Ectodermal cell (in vitro differentiated cells): Measurements from ENCODE around the gene SPTSSB.

ENCODE experiments used
- H3K27ac ChIP-seq: 2 replicates; pipeline ENCODE4 v1.7.0; 2013; ENCODE audit warnings: mild to moderate bottlenecking, low read depth, low read length; ENCODE audit not compliant: insufficient read depth, poor library complexity, severe bottlenecking
- H3K27me3 ChIP-seq: 2 replicates; pipeline ENCODE4 v1.7.0; 2013; ENCODE audit warnings: mild to moderate bottlenecking, low read length; ENCODE audit not compliant: insufficient read depth, control insufficient read depth, poor library complexity, severe bottlenecking
- H3K36me3 ChIP-seq: one replicate; pipeline ENCODE4 v1.7.0; 2013; ENCODE audit warnings: low read length; ENCODE audit not compliant: control insufficient read depth, insufficient read depth
- H3K4me1 ChIP-seq: one replicate; pipeline ENCODE4 v1.7.0; 2013; ENCODE audit warnings: low read length; ENCODE audit not compliant: control insufficient read depth, insufficient read depth
- H3K4me3 ChIP-seq: 2 replicates; pipeline ENCODE4 v1.7.0; 2013; ENCODE audit warnings: low read depth, low read length, control low read depth; ENCODE audit not compliant: insufficient read depth
- H3K9me3 ChIP-seq: 2 replicates; pipeline ENCODE4 v1.7.0; 2013; ENCODE audit warnings: mild to moderate bottlenecking, low read length, moderate library complexity; ENCODE audit not compliant: control insufficient read depth
- WGBS, 2 experiments: methylation state at CpG; one replicate each; pipeline ENCODE4 v1.1.7; 2013; ENCODE audit warnings: missing lambda C conversion rate in 2 of 2; 5-methylcytosine and 5-hydroxymethylcytosine counted together

The SPTSSB gene

GRCh38 chr3:161342629-161343028, 28.7 kb downstream of the SPTSSB start:
- H3K4me3 ChIP-seq, result no peak overlapping the region
- H3K36me3 ChIP-seq, result no peaks in the 10 kb centered on the region
- H3K27me3 ChIP-seq, result no peaks in the 10 kb centered on the region
- no peak overlapping the region for H3K27ac ChIP-seq
- H3K9me3 ChIP-seq, result no peaks in the 10 kb centered on the region
- 91 to 93% methylated on average over 2 to 3 of the region's 3 CpGs for WGBS, 2 experiments
- no peaks in the 10 kb centered on the region for H3K4me1 ChIP-seq

DNA sequence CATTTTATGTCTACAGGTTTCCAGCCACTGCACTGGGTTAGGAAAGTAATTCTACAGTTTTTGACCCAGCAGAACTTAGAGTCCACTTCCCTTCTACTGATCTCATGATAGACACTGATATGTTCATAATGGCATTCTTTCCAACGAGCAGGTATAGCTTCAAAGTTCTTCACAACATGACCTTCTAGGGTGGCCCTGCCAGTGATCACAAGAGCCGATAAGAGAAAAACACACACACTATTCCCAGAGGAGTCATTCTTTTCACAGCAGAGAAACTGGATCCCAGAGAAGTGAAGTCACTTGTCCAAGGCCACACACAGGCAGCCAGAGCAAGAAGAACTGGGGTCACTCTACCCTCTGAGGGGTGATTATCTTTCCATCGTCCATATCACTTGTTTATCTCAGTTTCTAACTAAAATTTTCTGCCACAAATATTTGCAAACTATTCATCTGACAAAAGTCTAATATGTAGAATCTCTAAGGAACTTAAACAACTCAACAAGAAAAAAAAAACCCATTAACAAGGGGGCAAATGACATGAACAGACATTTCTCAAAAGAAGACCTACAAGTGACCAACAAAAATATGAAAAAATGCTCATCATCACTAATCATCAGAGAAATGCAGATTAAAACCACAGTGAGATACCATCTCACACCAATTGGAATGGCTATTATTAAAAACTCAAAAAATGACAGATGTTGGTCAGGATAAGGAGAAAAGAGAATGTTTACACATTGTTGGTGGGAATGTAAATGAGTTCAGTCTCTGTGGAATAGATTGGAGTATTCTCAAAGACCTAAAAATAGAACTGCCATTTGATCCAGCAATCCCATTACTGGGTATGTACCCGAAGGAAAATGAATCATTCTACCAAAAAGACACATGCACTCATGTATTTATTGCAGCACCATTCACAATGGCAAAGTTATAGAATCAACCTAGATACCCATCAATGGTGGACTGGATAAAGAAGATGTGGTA, 31.5 kb downstream of the SPTSSB start:
- Histone ChIP-seq H3K4me1 (no peaks in the 10 kb centered on the region), H3K4me3 (no peak overlapping the region), H3K36me3 (no peaks in the 10 kb centered on the region), H3K27ac (no peak overlapping the region), H3K27me3 (no peaks in the 10 kb centered on the region), H3K9me3 (no peaks in the 10 kb centered on the region)
- 84 to 85% methylated on average over 4 of the region's 4 CpGs for WGBS, 2 experiments

GRCh38 chr3:161337311-161337710, 34.0 kb downstream of the SPTSSB start:
- Histone ChIP-seq H3K27ac (no peak overlapping the region), H3K36me3 (no peaks in the 10 kb centered on the region), H3K4me1 (no peaks in the 10 kb centered on the region), H3K9me3 (no peaks in the 10 kb centered on the region), H3K4me3 (no peak overlapping the region), H3K27me3 (no peaks in the 10 kb centered on the region)

DNA sequence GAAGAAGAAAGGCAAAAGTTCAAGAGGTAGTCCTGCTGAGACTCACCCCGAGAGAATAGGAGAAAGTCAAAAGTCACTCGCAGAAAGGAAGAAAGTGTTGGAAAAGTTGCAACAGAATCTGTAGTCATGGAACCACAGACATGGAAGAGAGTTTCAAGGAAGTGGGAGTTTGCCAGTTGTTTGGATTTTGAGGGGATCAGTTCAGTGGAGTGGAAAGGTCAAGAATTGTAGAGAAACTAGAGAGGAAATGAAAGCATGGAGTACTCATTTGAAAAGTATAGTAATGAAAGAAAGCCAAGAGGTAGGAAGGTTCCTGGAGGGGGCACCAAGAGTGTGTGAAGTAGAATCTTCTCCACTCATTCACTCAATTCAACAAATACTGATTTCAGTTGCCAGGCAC, 34.7 kb downstream of the SPTSSB start:
- Histone ChIP-seq H3K27me3 (no peaks in the 10 kb centered on the region), H3K27ac (no peak overlapping the region), H3K4me3 (no peak overlapping the region), H3K4me1 (no peaks in the 10 kb centered on the region), H3K36me3 (no peaks in the 10 kb centered on the region), H3K9me3 (no peaks in the 10 kb centered on the region)
- WGBS, 2 experiments, result 88 to 91% methylated on average over 2 of the region's 2 CpGs

- Histone ChIP-seq H3K9me3 (no peaks in the 10 kb centered on the region), H3K27ac (no peak overlapping the region), H3K36me3 (no peaks in the 10 kb centered on the region), H3K4me1 (no peaks in the 10 kb centered on the region), H3K4me3 (no peak overlapping the region), H3K27me3 (no peaks in the 10 kb centered on the region)
- 86 to 96% methylated on average over 2 of the region's 2 CpGs for whole genome bisulfite sequencing, 2 experiments
Measured at GRCh38 chr3:161333696-161334095, 37.6 kb downstream of the SPTSSB start.

DNA sequence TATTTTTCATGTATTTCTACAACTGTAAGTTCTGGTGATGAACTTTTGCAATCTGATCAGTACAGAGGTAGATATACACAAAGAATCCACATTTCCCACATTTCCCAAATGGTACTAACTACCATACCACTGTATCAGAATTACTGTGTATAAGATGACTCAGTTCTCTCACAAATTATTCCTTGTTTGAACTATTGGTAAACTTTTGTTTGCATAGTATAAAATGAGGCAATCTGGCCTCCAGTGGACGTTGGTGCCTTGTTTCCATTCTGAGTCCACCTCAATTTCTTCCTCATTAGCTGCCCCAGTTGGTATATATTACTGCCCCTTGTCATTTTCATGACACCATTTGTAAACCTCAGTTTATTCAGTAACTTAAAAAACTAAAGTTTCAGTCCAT, 38.5 kb downstream of the SPTSSB start:
- H3K36me3 ChIP-seq, result no peaks in the 10 kb centered on the region
- H3K4me1 ChIP-seq, result no peaks in the 10 kb centered on the region
- WGBS, 2 experiments, result 80 to 88% methylated on average over 1 of the region's 1 CpG
- H3K27me3 ChIP-seq, result no peaks in the 10 kb centered on the region
- no peak overlapping the region for H3K4me3 ChIP-seq
- no peak overlapping the region for H3K27ac ChIP-seq
- H3K9me3 ChIP-seq, result no peaks in the 10 kb centered on the region

DNA sequence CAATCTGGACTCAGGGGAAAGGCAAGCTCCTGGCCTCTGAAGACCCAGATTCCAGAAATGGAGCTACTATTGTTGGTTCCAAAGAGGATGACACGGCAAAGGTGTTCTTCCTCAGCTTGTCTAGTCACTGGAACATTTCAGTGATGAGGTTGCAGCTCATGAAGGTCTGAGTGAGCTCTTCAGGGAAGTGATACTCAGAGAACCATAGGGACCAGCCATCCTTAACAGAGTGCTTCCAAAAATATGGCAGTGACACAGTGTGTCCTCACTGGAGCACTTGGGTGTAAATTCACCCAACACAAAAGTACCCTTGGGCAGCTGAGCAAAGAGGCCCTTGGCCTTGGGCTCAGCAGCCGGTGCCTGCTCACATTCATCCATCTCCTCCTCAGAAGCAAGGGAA, 46.3 kb downstream of the SPTSSB start:
- Histone ChIP-seq H3K9me3 (no peaks in the 10 kb centered on the region), H3K4me3 (no peak overlapping the region), H3K27me3 (no peaks in the 10 kb centered on the region), H3K27ac (no peak overlapping the region), H3K4me1 (no peaks in the 10 kb centered on the region), H3K36me3 (no peaks in the 10 kb centered on the region)
- WGBS, 2 experiments, result 91 to 93% methylated on average over 2 of the region's 2 CpGs

GRCh38 chr3:161323926-161324621, 47.2 kb downstream of the SPTSSB start:
- Histone ChIP-seq H3K4me1 (no peaks in the 10 kb centered on the region), H3K27me3 (no peaks in the 10 kb centered on the region), H3K4me3 (no peak overlapping the region), H3K27ac (no peak overlapping the region), H3K36me3 (no peaks in the 10 kb centered on the region), H3K9me3 (no peaks in the 10 kb centered on the region)

DNA sequence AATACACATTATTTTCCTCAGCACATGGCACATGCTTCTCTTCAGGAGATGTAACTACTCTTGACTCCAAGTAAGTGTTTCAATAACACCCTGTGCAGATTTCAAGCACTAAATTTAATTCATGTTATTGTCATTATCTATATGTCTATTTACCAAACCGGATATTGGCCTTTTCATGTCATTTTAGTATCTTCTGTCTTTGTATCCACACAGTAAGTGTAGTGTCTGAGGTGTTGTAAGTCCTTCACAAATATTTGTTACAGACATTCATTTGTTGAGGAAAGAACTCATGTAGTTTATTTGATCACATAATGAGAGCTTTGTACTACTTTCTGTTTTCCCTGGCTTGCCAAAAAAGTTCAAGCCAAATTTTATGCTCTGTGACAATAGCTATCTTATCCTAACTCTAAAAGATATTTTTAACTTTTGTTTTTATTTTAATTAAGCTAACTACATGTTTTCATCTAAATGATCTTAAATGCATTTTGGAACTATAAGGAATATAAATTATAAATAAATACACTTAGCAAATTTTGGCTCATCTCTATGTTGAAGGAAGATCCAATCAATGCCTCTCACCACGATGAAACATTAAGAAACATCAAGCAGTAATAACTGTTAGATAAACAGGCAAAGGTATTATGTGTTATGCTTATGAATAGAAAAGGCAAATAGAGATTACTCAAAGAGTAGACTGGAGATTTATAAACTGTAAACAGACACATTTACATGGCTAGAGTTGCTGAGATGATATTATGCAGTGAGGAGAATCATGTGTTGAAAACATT, 48.3 kb downstream of the SPTSSB start:
- H3K9me3 ChIP-seq, result no peaks in the 10 kb centered on the region
- H3K27ac ChIP-seq, result no peak overlapping the region
- 81% methylated on average over 2 of the region's 2 CpGs; no CpG with 5 or more reads in 1 of the 2 experiments for WGBS, 2 experiments
- no peaks in the 10 kb centered on the region for H3K36me3 ChIP-seq
- H3K4me3 ChIP-seq, result no peak overlapping the region
- H3K4me1 ChIP-seq, result no peaks in the 10 kb centered on the region
- no peaks in the 10 kb centered on the region for H3K27me3 ChIP-seq

GRCh38 chr3:161320837-161321236, 50.5 kb downstream of the SPTSSB start:
- Histone ChIP-seq H3K36me3 (no peaks in the 10 kb centered on the region), H3K4me3 (no peak overlapping the region), H3K9me3 (no peaks in the 10 kb centered on the region), H3K27ac (no peak overlapping the region), H3K4me1 (no peaks in the 10 kb centered on the region), H3K27me3 (no peaks in the 10 kb centered on the region)
- 100% methylated on average over 1 of the region's 1 CpG for WGBS, 2 experiments
